Activated CD8-positive, alpha-beta memory T cell treated with anti-CD3 and anti-CD28 coated beads for 4 hours (primary cell): Measurements from ENCODE around the gene APBB2.
"Not testable (repeated sequence)": the region's sequence is repeated elsewhere in the genome, so short reads cannot be mapped to it uniquely, and the experiment has no call there.

Experiments
- DNase-seq, 2 donors: peaks; one replicate each; pipeline ENCODE4 v3.0.0-alpha.2; 2020; ENCODE audit warnings: low read depth in 2 of 2

Gene APBB2

DNA sequence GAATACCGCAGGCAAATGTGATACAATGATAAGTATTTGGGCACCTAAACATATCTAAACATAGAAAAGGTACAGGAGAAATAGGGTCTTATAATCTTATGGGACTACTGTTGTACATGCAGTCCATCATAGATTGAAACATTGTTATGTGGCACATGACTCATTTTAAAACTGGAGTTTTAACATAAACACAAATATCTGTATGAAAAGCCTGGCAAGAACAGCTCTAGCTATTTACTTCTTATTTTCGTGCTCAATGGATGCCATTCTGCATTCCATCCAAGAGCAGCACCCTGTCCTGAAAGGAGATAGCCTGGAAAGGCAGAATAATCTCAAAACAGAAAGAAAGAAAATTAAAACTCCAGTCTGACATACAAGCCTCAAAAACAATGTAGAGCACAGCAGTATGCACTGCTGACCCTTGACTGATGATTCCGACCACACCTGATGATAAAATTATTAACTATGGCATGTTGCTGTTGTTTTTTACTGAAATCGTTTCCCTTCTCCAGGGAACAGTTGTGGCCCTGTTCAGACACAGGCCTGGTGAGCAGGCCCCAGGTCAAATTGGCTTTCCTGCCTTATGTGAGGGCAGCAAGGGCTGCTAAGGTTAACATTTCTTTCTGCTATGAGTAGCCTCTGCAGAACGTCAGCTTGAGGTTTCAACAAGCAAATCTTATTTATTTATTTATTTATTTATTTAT is 152.7 kb downstream of the APBB2 start:
- DNase-seq = no peak

DNA sequence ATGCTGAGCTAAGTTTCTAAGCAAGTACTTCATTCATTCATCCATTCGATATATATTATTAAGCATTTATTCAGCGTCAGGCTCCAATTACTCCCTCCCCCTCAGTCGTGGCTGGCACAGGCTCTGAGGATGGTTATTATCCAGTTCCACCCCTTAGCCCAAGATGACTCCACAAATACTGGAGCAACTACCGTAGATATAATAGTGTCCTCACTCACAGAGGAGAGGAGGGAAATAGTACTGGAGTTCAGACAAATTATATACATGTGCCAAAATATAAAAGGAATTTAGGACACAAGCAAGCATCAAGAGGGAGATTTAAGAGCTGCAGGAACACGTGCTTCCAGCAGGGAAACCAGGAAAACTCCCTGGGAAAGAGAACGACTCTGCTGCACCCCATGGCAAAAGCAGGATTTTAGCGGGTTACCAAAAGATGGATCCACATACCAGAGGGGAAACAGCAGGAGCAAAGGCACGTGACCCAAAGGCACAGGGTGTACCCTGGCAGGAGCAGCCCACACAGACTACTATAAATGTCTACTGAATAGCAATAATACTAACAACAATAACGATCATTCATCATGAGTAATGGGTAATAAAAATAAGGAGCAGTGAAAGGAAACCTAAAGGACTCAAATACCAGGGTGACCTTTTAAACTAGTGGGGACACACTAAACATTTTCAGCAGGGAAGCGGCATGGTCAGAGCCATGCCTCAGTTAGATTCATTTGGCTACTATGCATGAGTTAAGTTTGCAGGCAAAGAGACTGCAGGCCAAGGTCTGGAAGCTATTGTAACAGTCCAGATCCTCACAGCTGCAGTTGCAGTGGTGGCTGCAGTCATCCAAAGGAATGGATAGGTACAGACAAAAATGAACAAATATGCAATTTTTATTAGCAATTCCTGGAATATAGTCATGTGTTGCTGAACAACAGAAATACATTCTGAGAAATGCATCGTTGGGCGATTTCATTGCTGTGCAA is 153.7 kb downstream of the APBB2 start:
- no peak for DNase-seq

DNA sequence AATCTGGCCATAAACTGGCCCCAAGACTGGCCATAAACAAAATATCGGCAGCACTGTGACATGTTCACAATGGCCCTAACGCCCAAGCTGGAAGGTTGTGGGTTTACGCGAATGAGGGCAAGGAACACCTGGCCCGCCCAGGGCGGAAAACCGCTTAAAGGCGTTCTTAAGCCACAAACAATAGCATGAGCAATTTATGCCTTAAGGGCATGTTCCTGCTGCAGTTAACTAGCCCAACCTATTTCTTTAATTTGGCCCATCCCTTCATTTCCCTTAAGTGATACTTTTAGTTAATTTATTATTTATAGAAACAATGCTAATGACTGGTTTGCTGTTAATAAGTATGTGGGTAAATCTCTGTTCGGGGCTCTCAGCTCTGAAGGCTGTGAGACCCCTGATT is 154.9 kb downstream of the APBB2 start:
- not testable (repeated sequence) for DNase-seq

DNA sequence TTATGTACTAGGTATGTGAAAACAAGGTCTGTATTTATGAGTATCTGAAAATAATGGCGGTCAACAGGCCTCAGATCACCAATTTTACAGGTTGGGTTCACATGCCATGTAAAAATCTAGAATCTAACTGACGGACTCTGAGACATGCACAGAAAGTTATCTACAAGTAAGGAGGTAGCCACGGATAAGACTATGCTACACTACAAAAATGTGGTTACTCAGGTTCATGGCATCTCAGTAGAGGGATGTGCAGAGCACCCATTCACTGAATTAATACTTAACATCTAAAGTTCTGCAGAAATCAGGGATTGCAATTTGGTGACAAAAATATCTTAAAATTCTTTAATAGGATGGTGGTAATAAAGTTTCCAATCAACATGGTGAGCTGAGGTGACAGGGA is 155.9 kb downstream of the APBB2 start:
- no peak for DNase-seq

DNA sequence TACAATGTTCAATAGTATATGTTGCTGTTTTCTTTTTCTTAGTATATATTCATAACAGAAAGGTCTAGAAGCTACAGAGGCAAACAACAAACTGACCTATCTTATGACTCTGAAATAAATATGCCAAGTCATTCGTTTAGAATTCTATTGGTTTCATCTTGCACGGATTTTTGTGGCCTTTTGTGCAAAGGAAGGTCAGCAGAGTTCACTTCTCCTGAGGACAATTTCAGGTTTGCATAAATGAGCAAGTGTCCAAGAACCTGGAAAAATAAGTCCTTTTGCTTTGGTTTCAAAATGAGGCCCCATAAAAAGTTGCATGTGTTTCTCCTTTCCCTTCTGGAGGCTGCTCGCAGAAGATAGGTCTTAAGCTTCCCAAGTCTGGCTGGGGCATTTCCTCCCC is 156.9 kb downstream of the APBB2 start:
- DNase-seq = no peak

DNA sequence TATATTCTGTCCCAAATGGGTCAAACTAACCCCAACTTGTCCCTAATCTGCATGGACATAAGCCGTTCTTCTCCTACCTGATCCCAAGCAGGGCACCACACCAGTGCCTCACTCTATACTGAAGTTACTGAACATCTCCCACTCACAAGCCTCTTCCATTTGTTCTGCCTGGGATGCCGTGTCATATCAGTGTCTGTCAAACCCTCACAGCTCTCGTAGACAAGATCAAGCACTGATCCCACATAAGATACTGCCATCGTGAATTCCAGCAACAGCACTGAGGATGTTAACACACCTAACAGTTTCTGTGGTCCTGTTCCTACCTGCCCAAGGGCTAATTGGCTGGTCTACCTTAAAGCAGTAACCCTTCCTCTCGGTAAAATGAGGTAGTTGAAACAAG is 162.1 kb downstream of the APBB2 start:
- no peak for DNase-seq

DNA sequence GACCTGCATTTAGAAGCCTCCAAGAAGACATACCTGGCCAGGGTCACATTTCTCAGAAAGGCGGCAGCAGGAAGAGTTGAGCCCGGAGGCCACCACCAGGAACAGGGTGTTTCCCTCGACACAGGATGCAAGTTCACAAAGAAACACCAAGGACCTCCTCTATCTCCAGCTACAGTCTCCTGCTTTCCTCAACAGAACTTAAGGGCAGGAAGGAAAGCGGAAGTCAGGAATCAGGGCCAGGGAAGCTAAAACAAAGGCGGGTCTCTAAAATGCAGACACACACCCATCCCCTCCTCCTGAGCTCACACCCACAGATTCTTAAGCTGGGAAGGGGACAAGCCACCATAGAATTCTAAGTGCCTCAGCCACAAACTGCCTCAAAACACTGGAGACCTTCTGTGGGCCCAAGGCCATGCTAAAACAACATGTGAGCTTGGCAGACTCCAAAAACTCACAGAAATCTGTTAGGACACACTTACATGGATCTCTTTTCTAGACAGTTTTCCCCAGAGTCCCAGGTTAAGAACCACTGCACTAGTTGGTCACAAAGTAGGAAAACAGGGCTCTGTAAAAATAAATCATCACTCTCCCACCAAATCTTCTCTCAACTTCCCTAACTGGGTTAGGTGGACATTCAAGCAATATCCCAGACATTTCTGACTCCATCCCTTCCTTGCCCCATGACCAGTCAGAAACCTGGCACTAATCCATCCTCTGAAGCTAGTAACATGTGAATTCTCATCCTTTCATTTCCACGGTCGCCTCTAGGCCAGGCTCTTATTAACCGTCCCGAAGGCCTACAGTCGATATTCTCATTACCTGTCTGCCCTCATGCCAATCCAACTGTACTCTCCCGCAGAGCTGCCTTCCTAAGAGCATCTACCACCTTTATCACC is 163.2 kb downstream of the APBB2 start:
- no peak for DNase-seq

DNA sequence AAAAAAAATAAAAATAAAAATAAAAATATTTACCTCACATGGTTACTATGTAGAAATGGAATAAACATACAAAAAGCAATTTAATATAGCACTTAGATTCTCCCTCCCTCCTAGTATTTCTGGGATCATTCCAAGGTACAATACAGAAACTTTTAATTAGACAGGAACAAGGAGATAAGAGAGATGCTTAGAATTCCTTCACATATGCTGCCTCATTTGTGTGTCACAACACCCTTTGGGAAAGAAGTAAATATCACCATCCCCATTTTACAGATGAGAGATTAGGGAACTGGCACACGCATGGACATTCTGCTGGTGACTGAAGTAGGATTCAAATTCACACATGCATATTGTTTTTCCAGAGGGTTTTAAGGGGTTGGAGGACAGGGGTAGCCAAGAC is 164.2 kb downstream of the APBB2 start:
- no peak for DNase-seq

DNA sequence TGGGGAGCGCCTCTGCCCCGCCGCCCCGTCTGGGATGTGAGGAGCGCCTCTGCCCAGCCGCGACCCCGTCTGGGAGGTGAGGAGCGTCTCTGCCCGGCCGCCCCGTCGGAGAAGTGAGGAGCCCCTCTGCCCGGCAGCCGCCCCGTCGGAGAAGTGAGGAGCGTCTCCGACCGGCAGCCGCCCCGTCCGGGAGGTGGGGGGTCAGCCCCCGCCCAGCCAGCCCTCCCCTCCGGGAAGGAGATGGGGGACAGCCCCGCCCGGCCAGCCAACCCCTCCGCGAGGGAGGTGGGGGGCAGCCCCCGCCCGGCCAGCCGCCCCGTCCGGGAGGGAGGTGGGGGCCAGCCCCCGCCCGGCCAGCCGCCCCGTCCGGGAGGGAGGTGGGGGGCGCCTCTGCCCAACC is 165.2 kb downstream of the APBB2 start:
- DNase-seq = not testable (repeated sequence)

DNA sequence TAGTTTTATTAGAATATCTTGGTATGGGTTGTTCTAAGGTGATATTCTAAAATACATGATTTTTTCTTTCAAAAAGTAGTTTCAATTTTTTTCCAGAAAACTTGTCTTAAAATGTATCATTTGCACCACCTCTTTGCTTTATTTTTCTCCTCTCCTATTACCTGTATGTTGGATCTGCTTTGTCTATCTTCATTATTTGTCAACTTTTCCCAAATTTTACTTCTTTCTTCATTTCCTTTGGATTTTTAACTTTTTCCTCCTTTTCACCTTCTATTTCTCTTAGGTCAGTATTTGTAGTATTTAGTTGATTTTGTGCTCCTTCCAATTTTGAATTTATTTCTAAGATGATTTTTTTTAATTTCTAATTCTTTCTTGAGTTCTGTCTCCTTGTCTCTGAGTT is 169.6 kb downstream of the APBB2 start:
- no peak for DNase-seq

DNA sequence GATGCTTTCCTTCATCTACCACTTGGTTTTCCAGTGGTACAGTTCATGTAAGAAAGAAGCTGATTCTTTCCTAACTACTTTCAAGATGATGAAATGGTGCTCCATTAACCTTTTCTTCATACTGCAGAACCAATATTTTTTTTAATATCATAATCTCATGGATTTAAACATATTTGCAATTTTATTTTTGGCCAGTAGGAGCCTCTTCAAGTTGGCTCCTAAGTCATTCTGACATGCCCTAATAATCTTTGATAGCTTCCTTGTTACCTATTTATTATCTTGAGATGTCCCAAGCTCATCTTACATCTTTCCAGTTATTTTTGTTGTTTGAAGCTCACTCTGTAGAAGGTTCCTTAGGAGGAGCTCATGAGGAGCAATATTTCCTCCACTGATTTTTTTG is 170.2 kb downstream of the APBB2 start:
- no peak for DNase-seq

DNA sequence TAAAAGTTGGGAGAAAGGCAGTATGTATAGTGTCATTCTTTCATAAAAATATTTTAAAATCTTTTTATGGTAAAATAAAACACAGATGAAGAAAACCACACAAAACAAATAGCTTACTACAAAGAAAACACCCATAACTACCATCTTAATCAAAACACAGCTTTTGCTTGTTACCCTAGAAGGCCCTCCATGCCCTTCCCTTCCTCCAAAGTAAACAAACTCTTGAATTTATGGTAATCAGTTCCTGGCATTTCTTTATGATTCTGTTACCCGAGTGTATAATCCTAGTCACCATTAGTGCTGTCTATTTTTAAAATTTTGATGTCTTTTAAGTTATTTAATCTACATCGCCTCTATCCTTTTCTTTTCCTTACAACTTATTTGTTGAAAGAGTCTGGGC is 170.9 kb downstream of the APBB2 start:
- DNase-seq = no peak

DNA sequence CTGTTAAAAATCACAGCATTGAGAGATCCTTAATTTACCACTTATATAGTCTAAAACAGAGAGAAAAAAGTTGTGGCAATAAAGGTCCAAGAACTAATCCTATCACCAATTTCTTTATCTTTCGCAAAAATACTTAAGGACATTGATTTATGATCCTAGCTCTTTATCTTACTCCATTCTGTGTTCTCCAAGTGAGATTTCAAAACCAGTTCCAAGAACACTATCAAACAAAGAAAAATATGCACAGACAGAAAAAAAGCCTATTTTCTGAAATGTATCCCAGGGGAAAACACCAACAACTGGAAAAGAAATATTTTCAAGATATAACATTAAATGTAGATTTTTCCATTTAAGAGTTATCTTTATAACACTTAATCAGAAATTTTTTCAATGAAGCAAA is 172.8 kb downstream of the APBB2 start:
- DNase-seq = no peak

DNA sequence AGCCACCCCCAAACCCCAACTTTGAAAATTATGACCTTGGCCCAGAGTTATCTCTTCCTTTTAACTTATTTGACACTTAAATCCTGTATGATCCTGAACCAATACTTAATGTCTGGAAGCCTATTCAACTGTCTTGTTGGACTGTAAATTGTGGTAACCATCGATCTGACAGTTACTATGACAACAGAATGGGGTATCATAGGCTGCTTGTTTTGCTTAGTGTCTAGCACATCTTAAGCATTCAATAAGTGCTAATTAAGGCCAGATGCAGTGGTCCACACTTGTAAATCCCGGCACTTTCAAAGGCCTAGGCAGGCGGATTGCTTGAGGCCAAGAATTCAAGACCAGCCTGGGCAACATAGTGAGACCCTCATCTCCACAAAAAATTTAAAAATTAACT is 175.0 kb downstream of the APBB2 start:
- no peak for DNase-seq

DNA sequence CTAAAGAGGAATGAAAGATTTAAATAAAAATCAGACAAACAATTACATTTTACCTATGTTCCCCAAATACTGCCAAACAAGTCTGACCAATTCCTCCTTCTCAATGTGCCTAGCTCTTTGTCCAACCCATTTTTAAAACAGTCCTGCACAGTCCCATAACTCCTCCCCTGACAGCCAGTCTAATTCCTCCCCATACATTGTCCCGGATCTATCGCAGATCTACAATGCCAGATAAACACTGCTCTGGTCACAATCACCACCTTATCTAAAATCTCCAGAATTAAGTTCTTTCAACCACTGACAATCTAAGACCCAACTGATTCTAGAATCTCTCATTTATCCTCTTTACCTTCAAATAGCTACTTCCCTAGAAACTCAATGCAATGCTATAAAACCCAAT is 176.0 kb downstream of the APBB2 start:
- DNase-seq = no peak

DNA sequence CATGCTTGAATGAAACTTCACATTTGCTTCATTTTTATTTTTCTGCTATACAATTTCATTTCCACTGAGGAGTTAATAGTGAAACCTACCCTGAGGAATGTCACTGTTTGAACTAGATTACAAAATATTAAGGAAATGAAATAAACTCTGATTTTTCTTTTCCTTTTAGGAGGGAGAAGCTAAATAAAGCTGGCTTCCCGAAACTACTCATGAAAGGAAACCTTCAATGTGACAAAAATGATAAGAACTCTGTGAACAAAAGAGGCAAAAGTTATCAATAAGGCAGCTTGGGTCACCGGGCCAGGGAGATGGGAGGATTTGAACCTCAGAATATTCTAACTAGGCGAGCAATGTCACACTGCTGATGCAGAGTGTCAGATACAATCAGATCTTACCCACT is 185.2 kb downstream of the APBB2 start:
- DNase-seq = no peak

DNA sequence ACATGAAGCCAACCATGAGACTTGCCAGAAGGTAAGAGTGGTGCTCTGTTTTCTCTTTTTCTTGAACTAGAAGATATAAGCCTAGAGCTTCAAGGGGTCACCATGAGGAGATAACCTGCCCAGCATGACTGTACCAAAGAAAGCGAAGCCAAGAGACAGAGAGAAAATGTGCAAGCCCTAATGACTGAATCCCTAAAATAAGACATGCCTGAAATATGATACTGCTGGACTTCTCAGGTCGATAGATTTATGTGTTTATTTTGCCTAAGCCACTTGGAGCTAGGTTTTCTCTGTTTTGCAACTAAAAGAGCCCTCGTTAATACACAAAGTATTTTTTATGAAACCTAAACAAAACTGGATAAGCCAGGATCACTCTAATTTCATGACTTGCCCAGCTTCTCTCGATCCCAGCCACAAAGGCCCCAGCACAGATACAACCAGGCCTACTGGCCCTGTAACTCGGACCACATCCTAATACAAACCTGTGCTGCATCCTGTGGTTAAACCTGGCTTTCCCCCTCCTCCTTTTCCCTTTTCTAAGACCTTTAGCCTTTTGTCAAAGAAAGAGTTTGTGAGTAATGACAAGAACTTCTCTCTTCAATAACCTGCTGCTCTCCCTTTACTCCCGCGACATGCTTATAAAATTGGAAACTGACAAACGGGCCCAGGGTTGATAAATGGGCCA is 185.8 kb downstream of the APBB2 start:
- DNase-seq = no peak

DNA sequence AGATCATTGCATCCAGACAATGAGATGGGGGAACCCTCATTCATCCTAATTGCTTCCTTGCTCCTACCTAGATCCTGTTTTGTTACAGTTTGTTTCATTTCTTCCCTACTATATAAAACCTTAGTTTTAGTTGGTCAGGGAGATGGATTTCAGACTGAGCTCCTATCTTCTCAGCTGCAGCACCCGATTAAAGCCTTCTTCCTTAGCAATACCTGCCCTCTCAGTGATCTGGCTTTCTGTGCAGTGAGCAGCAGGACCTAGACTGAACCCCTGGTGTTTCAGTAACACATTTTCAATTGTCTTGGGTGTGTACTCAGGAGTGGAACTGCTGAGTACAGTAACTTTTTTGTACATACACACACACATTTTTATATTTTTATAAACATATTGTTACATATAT is 187.4 kb downstream of the APBB2 start:
- no peak for DNase-seq

DNA sequence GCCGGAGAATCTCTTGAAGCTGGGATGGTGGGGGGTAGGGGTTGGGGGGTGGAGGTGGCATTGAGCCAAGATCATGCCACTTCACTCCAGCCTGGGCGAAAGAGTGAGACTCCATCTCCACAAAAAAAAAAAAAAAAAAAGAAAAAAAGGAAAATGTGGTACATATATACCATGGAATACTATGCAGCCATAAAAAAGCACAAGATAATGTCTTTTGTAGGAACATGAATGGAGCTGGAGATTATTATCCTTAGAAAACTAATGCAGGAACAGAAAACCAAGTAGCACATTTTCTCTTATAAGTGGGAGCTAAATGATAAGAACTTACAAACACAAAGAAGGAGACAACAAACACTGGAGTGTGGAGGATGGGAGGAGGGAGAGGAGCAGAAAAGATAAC is 188.5 kb downstream of the APBB2 start:
- DNase-seq = no peak

DNA sequence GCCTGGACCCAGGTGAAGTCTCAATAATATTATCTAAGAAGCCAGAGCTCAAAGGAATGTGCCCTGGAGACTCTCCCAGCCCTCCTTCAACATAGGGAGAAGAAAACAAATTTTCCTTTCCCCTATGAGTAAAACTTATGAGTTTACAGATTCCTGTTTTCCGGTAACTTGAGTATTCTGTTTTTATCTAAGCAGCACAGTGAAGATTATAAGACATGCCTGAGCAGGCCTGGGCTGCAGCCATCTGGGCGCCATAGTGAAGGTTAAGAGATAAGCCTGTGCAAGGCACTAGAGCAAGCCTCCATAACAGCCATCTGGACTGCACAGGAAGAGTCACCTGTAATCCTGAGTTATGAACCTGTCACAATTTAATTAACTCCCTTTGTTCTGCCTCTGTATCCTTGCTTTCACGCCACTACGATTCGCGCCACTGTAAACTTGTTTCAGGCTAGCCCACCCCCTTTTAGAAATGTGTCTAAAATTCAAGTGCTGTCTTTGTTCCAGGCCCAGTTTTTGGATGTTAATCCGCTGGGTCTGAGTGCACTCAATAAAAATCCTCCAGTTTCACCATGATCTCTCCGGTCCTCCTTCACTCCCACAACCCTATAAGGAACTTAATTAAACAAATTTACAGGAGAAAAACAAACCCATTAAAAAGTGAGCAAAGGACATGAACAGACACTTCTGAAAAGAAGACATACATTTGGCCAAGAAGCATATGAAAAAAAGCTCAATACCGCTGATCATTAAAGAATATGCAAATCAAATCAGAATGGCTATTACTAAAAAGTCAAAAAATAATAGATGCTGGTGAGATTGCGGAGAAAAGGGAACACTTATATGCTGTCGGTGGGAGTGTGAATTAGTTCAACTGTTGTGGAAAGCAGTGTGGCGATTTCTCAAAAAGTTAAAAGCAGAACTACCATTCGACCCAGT is 189.5 kb downstream of the APBB2 start:
- no peak for DNase-seq
